WTC11 (cell line): ENCODE measurements around the gene STT3B. TPM values are rescaled to one million over a fixed set of nuclear protein-coding genes. Genes with fewer than 3 reads are reported as not detected.

ENCODE experiments used
- ATAC-seq: fragments of 200-7000 bp; cut with Tn5 transposase; 2 replicates; pipeline ENCODE4 v1.10.0; 2021; ENCODE audit warnings: mild to moderate bottlenecking, moderate library complexity
- CTCF ChIA-PET: fragments of 300-600 bp; sonication (Branson Sonifier 250); formaldehyde crosslinking; loops from one replicate; lab custom pipeline; 2021; ENCODE audit warnings: antibody characterized with exemption; lab: Charles Lee
- POLR2A ChIA-PET: fragments of 350-600 bp; sonication (Branson Sonifier 250); formaldehyde crosslinking; loops from one replicate; lab custom pipeline; 2021; ENCODE audit warnings: antibody characterized with exemption; lab: Charles Lee
- DNase-seq: peaks from one replicate; pipeline ENCODE4 v3.0.0; 2021; ENCODE audit warnings: low spot score
- H3K27ac Mint-ChIP-seq: 2 replicates; pipeline ENCODE4 v1.8.0; 2021; ENCODE audit warnings: mixed read lengths
- H3K27me3 Mint-ChIP-seq: 2 replicates; pipeline ENCODE4 v1.8.0; 2021; ENCODE audit warnings: low read depth, mild to moderate bottlenecking, moderate library complexity, mixed read lengths
- H3K36me3 Mint-ChIP-seq: 2 replicates; pipeline ENCODE4 v1.8.0; 2021; ENCODE audit warnings: mixed read lengths
- H3K4me1 Mint-ChIP-seq: 2 replicates; pipeline ENCODE4 v1.8.0; 2022; ENCODE audit warnings: mixed read lengths
- H3K4me3 Mint-ChIP-seq: 2 replicates; pipeline ENCODE4 v1.8.0; 2021; ENCODE audit warnings: mild to moderate bottlenecking, moderate library complexity, mixed read lengths
- H3K9me3 Mint-ChIP-seq: 2 replicates; pipeline ENCODE4 v1.8.0; 2021; ENCODE audit warnings: mixed read lengths
- AFF4 ChIP-seq: sonication (generic); formaldehyde crosslinking; IDR thresholded peaks from 2 replicates; pipeline ENCODE4 v1.8.1; 2023; ENCODE audit warnings: mild to moderate bottlenecking, missing genetic modification reagents, borderline replicate concordance
- CTCF ChIP-seq: fragments of 200-600 bp; IDR thresholded peaks from 2 replicates; pipeline ENCODE4 v1.8.0; 2022; ENCODE audit warnings: antibody characterized with exemption
- ELF4 ChIP-seq: sonication (generic); formaldehyde crosslinking; IDR thresholded peaks from 2 replicates; pipeline ENCODE4 v1.8.1; 2022; ENCODE audit warnings: low read depth, mild to moderate bottlenecking, moderate library complexity, missing genetic modification reagents
- ERG ChIP-seq: fragments of 250-450 bp; sonication (Bioruptor Pico); IDR thresholded peaks from 2 replicates; pipeline ENCODE4 v1.8.0; 2021; ENCODE audit warnings: mild to moderate bottlenecking
- FOXP1 ChIP-seq: sonication (generic); formaldehyde crosslinking; IDR thresholded peaks from 2 replicates; pipeline ENCODE4 v1.8.0; 2022; ENCODE audit warnings: missing genetic modification reagents, mild to moderate bottlenecking, moderate library complexity, borderline replicate concordance
- HMGA2 ChIP-seq: fragments of 250-450 bp; sonication (Bioruptor Pico); IDR thresholded peaks from 2 replicates; pipeline ENCODE4 v1.4.0; 2021; ENCODE audit warnings: mild to moderate bottlenecking, moderate library complexity
- HMGXB4 ChIP-seq: sonication (generic); formaldehyde crosslinking; IDR thresholded peaks from 2 replicates; pipeline ENCODE4 v1.8.1; 2023; ENCODE audit warnings: mild to moderate bottlenecking, moderate library complexity, missing genetic modification reagents
- IRF2 ChIP-seq: sonication (generic); formaldehyde crosslinking; IDR thresholded peaks from 2 replicates; pipeline ENCODE4 v1.8.0; 2022; ENCODE audit warnings: low read depth, missing genetic modification reagents, borderline replicate concordance
- KAT7 ChIP-seq: sonication (generic); formaldehyde crosslinking; IDR thresholded peaks from 2 replicates; pipeline ENCODE4 v1.8.1; 2023; ENCODE audit warnings: missing genetic modification reagents, mild to moderate bottlenecking, borderline replicate concordance
- MYBL2 ChIP-seq: sonication (generic); formaldehyde crosslinking; IDR thresholded peaks from 2 replicates; pipeline ENCODE4 v1.8.1; 2023; ENCODE audit warnings: mild to moderate bottlenecking, moderate library complexity, missing genetic modification reagents
- RORB ChIP-seq: fragments of 250-450 bp; sonication (Bioruptor Pico); IDR thresholded peaks from 2 replicates; pipeline ENCODE4 v1.9.0; 2021; ENCODE audit warnings: mild to moderate bottlenecking
- SMAD4 ChIP-seq: sonication (generic); formaldehyde crosslinking; IDR thresholded peaks from 2 replicates; pipeline ENCODE4 v1.8.0; 2022; ENCODE audit warnings: mild to moderate bottlenecking, missing genetic modification reagents
- SOX15 ChIP-seq: fragments of 250-450 bp; sonication (Bioruptor Pico); IDR thresholded peaks from 2 replicates; pipeline ENCODE4 v1.9.0; 2021; ENCODE audit warnings: mild to moderate bottlenecking
- TCF7 ChIP-seq: sonication (generic); formaldehyde crosslinking; IDR thresholded peaks from 2 replicates; pipeline ENCODE4 v1.8.0; 2022; ENCODE audit warnings: mild to moderate bottlenecking, low read depth, missing genetic modification reagents, moderate library complexity
- USF2 ChIP-seq: sonication (generic); formaldehyde crosslinking; IDR thresholded peaks from 2 replicates; pipeline ENCODE4 v1.8.1; 2023; ENCODE audit warnings: mild to moderate bottlenecking, missing genetic modification reagents, moderate library complexity
- ZBTB21 ChIP-seq: sonication (generic); formaldehyde crosslinking; IDR thresholded peaks from 2 replicates; pipeline ENCODE4 v1.8.1; 2023; ENCODE audit warnings: mild to moderate bottlenecking, missing genetic modification reagents, borderline replicate concordance
- ZNF232 ChIP-seq: sonication (generic); formaldehyde crosslinking; IDR thresholded peaks from 2 replicates; pipeline ENCODE4 v1.8.0; 2022; ENCODE audit warnings: mild to moderate bottlenecking, missing genetic modification reagents
- total RNA-seq: library from RNA; stranded (reverse); gene quantifications from 3 replicates; pipeline ENCODE4 v1.2.3, GENCODE V29; 2021

STT3B gene
- total RNA-seq, 1 experiment from 2014 or later = 103 TPM

- ChIA-PET CTCF (no interaction called here), POLR2A (no interaction called here)
- ATAC-seq (no peak), DNase-seq (no peak)
- H3K9me3 Mint-ChIP-seq = peaks cover 12% of the 10 kb centered on the region
- H3K27ac Mint-ChIP-seq = no peak overlapping the region
- H3K4me3 Mint-ChIP-seq = no peak overlapping the region
- H3K4me1 Mint-ChIP-seq = no peaks in the 10 kb centered on the region
- TF ChIP-seq ELF4 (CRISPR knock-in tag) (no peak), SMAD4 (CRISPR knock-in tag) (no peak), ZBTB21 (CRISPR knock-in tag) (no peak), SOX15 (CRISPR knock-in tag) (no peak), FOXP1 (CRISPR knock-in tag) (no peak), IRF2 (no peak), HMGXB4 (CRISPR knock-in tag) (no peak), ERG (CRISPR knock-in tag) (no peak), RORB (CRISPR knock-in tag) (no peak), HMGA2 (CRISPR knock-in tag) (no peak), USF2 (CRISPR knock-in tag) (no peak), AFF4 (no peak)
- H3K36me3 Mint-ChIP-seq = no peaks in the 10 kb centered on the region
- H3K27me3 Mint-ChIP-seq = no peaks in the 10 kb centered on the region
Measured at GRCh38 chr3:31493149-31493548, 39.6 kb upstream of the STT3B start.

- no peak overlapping the region for H3K27ac Mint-ChIP-seq
- TF ChIP-seq CTCF = no peak
- TF ChIP-seq KAT7 (CRISPR knock-in tag) = no peak
- no peak for TF ChIP-seq ZNF232
- no peak for TF ChIP-seq USF2 (CRISPR knock-in tag)
- no peak for TF ChIP-seq IRF2
- no peak for TF ChIP-seq TCF7 (CRISPR knock-in tag)
- no peak for TF ChIP-seq MYBL2 (CRISPR knock-in tag)
- H3K4me1 Mint-ChIP-seq = peaks cover 6% of the 10 kb centered on the region
- POLR2A ChIA-PET = no interaction called here
- no peak for DNase-seq
- ATAC-seq = no peak
- no peaks in the 10 kb centered on the region for H3K36me3 Mint-ChIP-seq
- CTCF ChIA-PET = no interaction called here
- H3K4me3 Mint-ChIP-seq = no peak overlapping the region
- no peaks in the 10 kb centered on the region for H3K27me3 Mint-ChIP-seq
- peaks cover 5% of the 10 kb centered on the region for H3K9me3 Mint-ChIP-seq
Measured at GRCh38 chr3:31495971-31496665, 36.6 kb upstream of the STT3B start.
